Measurements from ENCODE around the gene MRPL44. TPM values are rescaled to one million over a fixed set of nuclear protein-coding genes. Genes with fewer than 3 reads are reported as not detected.
A peak's percentile ranks its signal among the peaks of the same experiment; 100 is the strongest.

Gene MRPL44
- total RNA-seq, 1 donor from 2014 or later = 49.9 TPM

GRCh38 chr2:223956300-223956699, 963 bp upstream of the MRPL44 start:
- no peak for DNase-seq (ENCODE audit: low read depth)
- TF ChIP-seq CTCF (conservative IDR thresholded peaks at IDR 0.05; ENCODE audit: low read depth, low read length) = no peak
- H3K4me3 ChIP-seq (ENCODE audit: low read depth, low read length) = no peak overlapping the region

- no peak for TF ChIP-seq CTCF (conservative IDR thresholded peaks at IDR 0.05; ENCODE audit: low read depth, low read length)
- no peak for DNase-seq (ENCODE audit: low read depth)
- peak overlapping the region; percentile 80 for H3K4me3 ChIP-seq (ENCODE audit: low read depth, low read length)
Measured at GRCh38 chr2:223959688-223960087, 2.4 kb downstream of the MRPL44 start.

GRCh38 chr2:223967981-223968380, 10.7 kb downstream of the MRPL44 start:
- DNase-seq (ENCODE audit: low read depth) = no peak
- TF ChIP-seq CTCF (conservative IDR thresholded peaks at IDR 0.05; ENCODE audit: low read depth, low read length) = no peak
- no peak overlapping the region for H3K4me3 ChIP-seq (ENCODE audit: low read depth, low read length)

- H3K4me3 ChIP-seq (ENCODE audit: low read depth, low read length) = no peak overlapping the region
- no peak for DNase-seq (ENCODE audit: low read depth)
- no peak for TF ChIP-seq CTCF (conservative IDR thresholded peaks at IDR 0.05; ENCODE audit: low read depth, low read length)
Measured at GRCh38 chr2:223969315-223969714, 12.1 kb downstream of the MRPL44 start.

GRCh38 chr2:223969856-223970255, 12.6 kb downstream of the MRPL44 start:
- no peak for TF ChIP-seq CTCF (conservative IDR thresholded peaks at IDR 0.05; ENCODE audit: low read depth, low read length)
- DNase-seq (ENCODE audit: low read depth) = no peak
- no peak overlapping the region for H3K4me3 ChIP-seq (ENCODE audit: low read depth, low read length)

GRCh38 chr2:223970343-223971128, 13.3 kb downstream of the MRPL44 start:
- no peak for DNase-seq (ENCODE audit: low read depth)
- peak; percentile 89 for TF ChIP-seq CTCF (conservative IDR thresholded peaks at IDR 0.05; ENCODE audit: low read depth, low read length)

GRCh38 chr2:223971731-223972130, 14.5 kb downstream of the MRPL44 start:
- DNase-seq (ENCODE audit: low read depth) = no peak
- no peak overlapping the region for H3K4me3 ChIP-seq (ENCODE audit: low read depth, low read length)
- no peak for TF ChIP-seq CTCF (conservative IDR thresholded peaks at IDR 0.05; ENCODE audit: low read depth, low read length)

More at GRCh38 chr2:223970343-223971128, 13.3 kb downstream of the MRPL44 start:
- no peak overlapping the region for H3K4me3 ChIP-seq (ENCODE audit: low read depth, low read length)

Measured in epithelial cell of proximal tubule (primary cell).